ENCODE data around the gene DNAI2.
"Not testable (repeated sequence)": the region's sequence is repeated elsewhere in the genome, so short reads cannot be mapped to it uniquely, and the experiment has no call there.

DNAI2 gene

GRCh38 chr17:74276541-74277009 lies 2.5 kb downstream of the DNAI2 start:
- DNase-seq, result no peak

GRCh38 chr17:74277935-74278334 lies 3.9 kb downstream of the DNAI2 start:
- DNase-seq, result no peak

DNA sequence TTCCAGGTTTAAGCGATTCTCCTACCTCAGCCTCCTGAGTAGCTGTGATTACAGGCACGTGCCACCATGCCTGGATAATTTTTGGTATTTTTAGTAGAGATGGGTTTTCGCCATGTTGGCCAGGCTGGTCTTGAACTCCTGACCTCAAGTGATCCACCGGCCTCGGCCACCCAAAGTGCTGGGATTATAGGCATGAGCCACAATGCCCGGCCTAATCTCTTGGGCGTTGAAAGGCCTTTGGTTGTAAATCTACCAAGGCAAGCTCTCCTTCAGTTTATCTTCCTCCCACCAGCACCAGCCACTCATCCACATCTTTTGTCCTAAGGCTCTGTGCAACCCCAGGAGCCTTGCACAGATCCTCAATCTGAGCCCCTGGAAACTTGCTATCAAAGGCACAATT lies 5.6 kb downstream of the DNAI2 start:
- DNase-seq, result not testable (repeated sequence)

GRCh38 chr17:74280093-74280513 lies 6.1 kb downstream of the DNAI2 start:
- DNase-seq, result no peak

- DNase-seq, result no peak
Observed at GRCh38 chr17:74281799-74282198, 7.8 kb downstream of the DNAI2 start.

DNA sequence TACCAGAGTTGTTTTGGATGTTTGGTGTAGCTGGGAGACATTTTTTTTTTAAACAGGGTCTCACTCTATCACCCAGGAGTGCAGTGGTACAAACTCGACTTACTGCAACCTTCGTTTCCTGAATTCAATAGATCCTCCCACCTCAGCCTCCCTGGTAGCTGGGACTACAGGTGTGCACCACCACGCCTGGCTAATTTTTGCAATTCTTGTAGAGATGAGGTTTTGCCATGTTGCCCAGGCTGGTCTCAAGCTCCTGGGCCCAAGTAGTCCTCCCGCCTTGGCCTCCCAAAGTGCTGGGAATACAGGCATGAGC lies 8.2 kb downstream of the DNAI2 start:
- not testable (repeated sequence) for DNase-seq

GRCh38 chr17:74282587-74283370 lies 8.7 kb downstream of the DNAI2 start:
- DNase-seq, result no peak

GRCh38 chr17:74283371-74283673 lies 9.3 kb downstream of the DNAI2 start:
- DNase-seq, result no peak

- DNase-seq, result no peak
Observed at GRCh38 chr17:74287031-74287602, 13.1 kb downstream of the DNAI2 start.

GRCh38 chr17:74288785-74289184 lies 14.8 kb downstream of the DNAI2 start:
- DNase-seq, result no peak

DNA sequence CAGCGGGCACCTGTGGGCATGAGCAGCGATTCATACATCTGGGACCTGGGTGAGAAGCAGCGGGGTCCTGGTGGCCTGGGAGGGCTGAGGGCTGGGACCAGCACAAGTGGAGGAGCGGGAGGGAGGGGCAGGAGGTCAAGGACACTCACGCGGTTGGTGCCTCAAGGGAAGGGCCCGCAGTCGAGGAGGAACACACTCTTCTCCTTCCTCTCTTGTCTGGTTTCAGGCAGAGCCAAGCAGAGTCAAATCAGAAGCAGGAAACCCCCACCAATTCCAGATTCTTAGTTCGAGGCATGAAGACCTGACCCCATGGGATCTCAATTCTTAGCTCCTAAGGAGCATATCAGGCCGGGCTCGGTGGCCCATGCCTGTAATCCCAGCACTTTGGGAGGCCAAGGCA lies 15.7 kb downstream of the DNAI2 start:
- no peak for DNase-seq

DNA sequence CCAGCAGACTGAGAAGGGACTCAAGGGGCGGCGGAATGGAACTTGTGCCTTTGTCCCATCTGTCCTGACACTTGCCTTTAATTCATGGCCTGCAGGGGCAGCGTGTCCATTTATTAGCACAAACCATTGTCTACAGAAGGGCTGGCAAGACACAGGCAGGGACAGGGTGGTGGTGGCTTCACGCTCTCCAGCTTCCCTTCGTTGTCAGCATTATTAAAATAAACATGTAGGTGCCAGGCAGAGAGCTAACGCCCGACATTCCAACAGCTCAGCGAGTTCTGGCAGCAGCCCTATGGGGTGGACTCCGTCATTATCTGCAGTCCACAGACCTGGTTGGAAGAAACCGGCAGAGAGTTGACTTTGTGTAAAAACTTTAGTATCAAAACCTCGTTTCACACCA lies 16.3 kb downstream of the DNAI2 start:
- no peak for DNase-seq

GRCh38 chr17:74292495-74292894 lies 18.5 kb downstream of the DNAI2 start:
- no peak for DNase-seq

DNA sequence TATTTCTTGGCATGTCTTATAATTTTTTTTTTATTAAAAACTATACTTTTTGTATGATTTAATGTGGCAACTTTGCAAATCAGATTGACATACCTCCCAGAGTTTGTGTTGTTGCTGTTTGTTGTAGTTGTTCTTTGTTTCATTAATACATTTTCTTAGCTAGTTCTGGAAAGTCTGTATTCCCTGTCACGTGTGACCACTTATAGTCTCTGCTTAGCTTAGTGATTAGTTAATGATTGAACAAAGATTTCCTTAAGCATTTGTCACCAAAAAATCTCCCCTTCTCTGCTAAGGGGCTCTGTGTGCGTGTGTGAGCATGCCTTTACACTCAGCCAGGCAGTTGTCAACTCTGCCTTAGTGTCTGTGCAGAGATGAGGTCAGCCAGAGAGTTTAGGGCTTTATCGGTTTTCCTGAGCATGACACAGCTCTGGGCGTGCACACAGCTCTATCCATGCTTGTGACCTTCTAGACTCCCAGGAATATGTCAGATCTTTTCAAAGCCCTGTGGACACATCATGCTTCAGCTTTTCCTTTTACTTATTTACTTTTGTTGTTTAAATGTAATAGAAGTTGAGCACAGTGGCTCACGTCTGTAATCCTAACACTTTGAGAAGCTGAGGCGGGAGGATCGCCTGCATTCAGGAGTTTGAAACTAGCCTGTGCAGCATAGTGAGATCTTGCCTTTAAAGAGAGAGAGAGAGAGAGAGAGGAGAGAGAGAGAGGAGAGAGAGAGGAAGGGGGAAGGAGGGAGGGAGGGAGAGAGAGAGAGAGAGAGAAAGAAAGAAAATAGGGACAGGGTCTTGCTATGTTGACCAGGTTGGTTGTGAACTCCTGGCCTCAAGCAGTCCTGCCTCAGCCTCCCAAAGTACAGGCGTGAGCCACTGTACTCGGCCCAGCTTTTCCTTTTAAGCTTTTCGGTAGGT lies 21.9 kb downstream of the DNAI2 start:
- DNase-seq, result no peak

GRCh38 chr17:74296548-74296936 lies 22.5 kb downstream of the DNAI2 start:
- DNase-seq, result peak; percentile 21

- DNase-seq, result no peak
Observed at GRCh38 chr17:74297941-74298340, 23.9 kb downstream of the DNAI2 start.

- no peak for DNase-seq
Observed at GRCh38 chr17:74298778-74299177, 24.7 kb downstream of the DNAI2 start.

DNA sequence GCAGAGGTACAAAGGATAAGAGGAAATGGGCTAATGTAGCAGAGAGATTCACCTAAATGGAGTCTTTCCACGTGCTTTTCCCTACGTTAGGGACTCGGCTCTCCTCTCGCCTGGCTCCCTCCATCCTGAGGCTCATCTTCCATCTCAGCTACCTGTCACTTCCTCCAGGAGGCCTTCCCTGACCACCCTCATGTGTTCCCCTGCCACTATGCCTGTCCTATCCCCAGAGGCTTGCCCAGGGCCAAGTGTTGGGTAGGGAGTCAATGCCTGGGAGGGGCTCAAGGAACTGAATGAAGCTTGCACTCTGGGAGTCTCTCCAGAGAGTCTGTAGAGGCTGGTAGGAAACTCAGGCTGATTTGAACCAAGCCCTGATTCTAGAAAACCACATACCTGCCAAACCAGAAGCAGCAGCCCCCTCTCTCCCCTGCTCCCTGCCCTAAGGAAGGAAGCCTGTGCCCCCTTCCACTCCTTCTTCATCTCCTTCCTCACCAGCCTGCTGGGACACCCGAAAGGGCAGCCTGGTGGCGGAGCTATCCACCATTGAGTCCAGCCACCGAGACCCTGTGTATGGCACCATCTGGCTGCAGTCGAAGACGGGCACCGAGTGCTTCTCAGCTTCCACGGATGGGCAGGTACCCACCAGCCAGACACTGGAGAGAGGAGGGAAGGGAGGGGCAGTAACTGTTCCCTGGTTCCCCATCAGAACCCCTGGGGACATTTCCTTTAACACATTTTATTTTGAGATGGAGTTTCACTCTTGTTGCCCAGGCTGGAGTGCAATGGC lies 25.4 kb downstream of the DNAI2 start:
- DNase-seq, result no peak

- no peak for DNase-seq
Observed at GRCh38 chr17:74303305-74303704, 29.3 kb downstream of the DNAI2 start.

GRCh38 chr17:74304184-74304583 lies 30.1 kb downstream of the DNAI2 start:
- DNase-seq, result no peak

DNA sequence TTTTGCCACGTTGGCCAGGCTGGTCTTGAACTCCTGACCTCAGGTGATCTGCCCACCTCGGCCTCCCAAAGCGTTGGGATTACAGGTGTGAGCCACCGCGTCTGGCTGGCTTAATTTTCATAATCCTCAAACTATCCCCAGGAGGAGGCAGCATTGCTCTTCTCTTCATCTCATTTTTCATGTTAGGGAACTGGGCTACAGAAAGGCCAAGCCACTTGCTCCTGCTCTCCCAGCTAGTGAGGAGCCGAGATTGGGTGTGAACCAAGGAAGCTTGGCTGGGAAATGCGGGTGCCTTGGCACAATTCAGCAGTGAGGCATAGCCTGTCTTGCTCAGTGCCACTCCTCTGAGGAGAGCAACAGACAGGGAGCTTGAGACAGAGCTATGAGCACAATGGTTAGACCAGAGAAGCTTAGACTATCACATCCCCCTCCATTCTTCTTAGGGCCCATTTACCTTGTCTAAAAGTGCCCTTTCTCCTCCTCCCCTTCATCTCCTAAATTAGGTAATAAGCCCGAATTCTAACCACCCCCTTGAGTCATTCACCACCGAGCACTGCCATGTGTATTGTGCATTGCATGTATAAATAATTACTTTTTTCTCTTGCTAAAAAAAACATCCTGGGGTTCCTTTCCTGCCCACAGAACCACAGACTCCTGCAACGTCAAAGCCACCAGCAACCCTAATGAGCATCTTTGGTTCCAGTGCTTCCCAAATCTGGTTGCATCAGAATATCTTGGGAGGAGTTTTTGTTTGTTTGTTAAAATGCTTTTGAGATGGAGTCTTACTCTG lies 32.0 kb downstream of the DNAI2 start:
- no peak for DNase-seq
